Measurements from ENCODE around the gene ATP5F1E. TPM values are rescaled to one million over a fixed set of nuclear protein-coding genes. Genes with fewer than 3 reads are reported as not detected.

ATP5F1E gene
- total RNA-seq, 1 donor from 2014 or later = 81.8 TPM

DNA sequence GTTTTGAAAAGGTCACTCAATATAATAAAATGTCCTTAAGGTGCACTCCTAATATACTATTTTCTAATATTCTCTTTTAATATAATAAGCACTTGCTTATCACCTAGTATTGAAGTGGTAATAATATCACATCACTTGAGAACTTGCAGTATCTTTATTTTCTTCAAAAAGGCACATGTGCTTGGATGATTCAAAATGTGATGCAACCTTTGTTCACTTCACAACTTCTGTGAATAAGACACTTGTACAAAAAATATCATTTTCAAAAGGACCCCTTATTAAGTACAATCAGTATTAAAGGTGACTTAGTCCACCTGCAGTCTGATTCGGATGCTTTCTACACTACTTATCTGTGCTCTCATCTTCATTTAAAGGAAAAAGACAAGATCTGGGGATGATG is 7.1 kb upstream of the ATP5F1E start:
- Mint-ChIP-seq H3K4me1 (ENCODE audit: unreplicated experiment) (peaks cover 21% of the 10 kb centered on the region), H3K27me3 (no peaks in the 10 kb centered on the region), H3K27ac (no peak overlapping the region), H3K36me3 (peaks cover 22% of the 10 kb centered on the region), H3K4me3 (peak overlapping the region; percentile 8), H3K9me3 (no peaks in the 10 kb centered on the region)
- TF ChIP-seq, protein P1, sequence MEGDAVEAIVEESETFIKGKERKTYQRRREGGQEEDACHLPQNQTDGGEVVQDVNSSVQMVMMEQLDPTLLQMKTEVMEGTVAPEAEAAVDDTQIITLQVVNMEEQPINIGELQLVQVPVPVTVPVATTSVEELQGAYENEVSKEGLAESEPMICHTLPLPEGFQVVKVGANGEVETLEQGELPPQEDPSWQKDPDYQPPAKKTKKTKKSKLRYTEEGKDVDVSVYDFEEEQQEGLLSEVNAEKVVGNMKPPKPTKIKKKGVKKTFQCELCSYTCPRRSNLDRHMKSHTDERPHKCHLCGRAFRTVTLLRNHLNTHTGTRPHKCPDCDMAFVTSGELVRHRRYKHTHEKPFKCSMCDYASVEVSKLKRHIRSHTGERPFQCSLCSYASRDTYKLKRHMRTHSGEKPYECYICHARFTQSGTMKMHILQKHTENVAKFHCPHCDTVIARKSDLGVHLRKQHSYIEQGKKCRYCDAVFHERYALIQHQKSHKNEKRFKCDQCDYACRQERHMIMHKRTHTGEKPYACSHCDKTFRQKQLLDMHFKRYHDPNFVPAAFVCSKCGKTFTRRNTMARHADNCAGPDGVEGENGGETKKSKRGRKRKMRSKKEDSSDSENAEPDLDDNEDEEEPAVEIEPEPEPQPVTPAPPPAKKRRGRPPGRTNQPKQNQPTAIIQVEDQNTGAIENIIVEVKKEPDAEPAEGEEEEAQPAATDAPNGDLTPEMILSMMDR (conservative IDR thresholded peaks at IDR 0.05) = no peak
- DNase-seq (ENCODE audit: extremely low spot score, unreplicated experiment) = no peak

DNA sequence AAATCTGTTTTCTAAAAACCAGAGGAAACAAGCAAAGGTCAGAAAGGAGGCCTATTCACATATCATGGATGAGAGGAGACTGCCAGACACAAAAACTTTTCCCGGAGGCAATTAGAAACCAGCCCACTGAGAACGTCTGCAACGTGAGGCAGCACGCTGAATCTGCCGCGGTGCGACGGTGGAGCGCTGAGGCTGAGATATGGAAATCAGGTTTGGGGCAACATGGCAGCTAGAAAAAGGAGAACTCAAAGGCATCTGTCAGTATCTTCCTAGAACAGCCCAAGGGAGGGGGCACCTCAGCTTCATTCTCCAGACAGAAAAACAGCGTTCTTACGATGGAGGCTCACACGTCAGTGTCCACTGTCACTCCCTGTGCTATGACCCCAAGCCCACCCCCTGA is 5.3 kb upstream of the ATP5F1E start:
- H3K9me3 Mint-ChIP-seq = no peaks in the 10 kb centered on the region
- no peak overlapping the region for H3K4me3 Mint-ChIP-seq
- no peak for DNase-seq (ENCODE audit: extremely low spot score, unreplicated experiment)
- peaks cover 19% of the 10 kb centered on the region for H3K4me1 Mint-ChIP-seq (ENCODE audit: unreplicated experiment)
- H3K36me3 Mint-ChIP-seq = peaks cover 22% of the 10 kb centered on the region
- TF ChIP-seq, protein P1 (conservative IDR thresholded peaks at IDR 0.05) = no peak
- no peak overlapping the region for H3K27ac Mint-ChIP-seq
- no peaks in the 10 kb centered on the region for H3K27me3 Mint-ChIP-seq

DNA sequence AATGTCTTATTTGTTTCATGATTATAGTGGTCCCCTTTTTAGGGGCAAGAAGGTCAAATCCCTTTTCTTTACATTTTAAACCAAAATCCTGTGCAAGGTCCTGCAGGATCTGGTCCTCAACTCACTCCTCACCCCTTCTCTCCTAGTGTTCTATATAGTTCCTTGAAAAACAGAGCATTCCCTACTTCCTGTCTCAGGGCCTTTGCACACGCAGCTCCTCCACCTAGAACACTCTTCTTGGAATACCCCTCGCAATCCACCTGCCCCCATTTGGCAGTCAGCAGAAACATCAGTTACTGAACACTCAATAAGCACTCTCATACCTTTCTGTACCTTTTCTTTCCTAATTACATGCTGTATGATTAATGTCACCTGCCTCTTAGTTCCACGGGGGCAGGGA is 3.2 kb upstream of the ATP5F1E start:
- Mint-ChIP-seq H3K27ac (no peak overlapping the region), H3K4me1 (ENCODE audit: unreplicated experiment) (peaks cover 21% of the 10 kb centered on the region), H3K36me3 (peaks cover 16% of the 10 kb centered on the region), H3K9me3 (no peaks in the 10 kb centered on the region), H3K4me3 (peak overlapping the region; percentile 11), H3K27me3 (no peaks in the 10 kb centered on the region)
- DNase-seq (ENCODE audit: extremely low spot score, unreplicated experiment) = no peak
- TF ChIP-seq, protein P1 (conservative IDR thresholded peaks at IDR 0.05) = no peak

DNA sequence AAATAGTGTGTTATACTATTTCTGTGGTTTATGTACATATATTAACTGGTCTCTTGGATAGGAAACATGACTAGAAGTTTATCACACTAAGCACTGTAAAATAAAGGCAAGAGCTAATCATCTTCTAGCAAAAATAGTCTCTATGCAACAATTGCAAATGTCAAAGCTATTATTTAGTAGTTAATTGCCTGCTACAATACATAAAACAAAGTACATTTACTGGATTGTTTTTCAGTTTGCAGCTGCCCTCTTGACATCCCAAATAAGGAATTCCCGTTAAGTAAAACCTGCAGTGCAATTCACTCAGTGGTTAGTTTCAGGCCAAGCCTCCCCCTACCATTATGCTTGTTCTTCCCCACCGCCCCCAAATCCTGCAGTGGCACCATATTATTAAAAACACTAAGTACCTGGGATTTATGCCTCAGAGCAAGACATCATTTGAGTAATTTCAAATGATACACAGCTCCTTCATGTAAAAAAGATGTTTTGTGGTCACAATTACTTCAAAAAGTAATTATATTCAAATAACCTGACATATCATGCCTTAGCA is 1.6 kb upstream of the ATP5F1E start:
- Mint-ChIP-seq H3K27ac (peak overlapping the region; percentile 25), H3K4me1 (ENCODE audit: unreplicated experiment) (peaks cover 30% of the 10 kb centered on the region), H3K36me3 (peaks cover 27% of the 10 kb centered on the region), H3K9me3 (no peaks in the 10 kb centered on the region), H3K4me3 (peak overlapping the region; percentile 65), H3K27me3 (no peaks in the 10 kb centered on the region)
- TF ChIP-seq, protein P1 (conservative IDR thresholded peaks at IDR 0.05) = no peak
- no peak for DNase-seq (ENCODE audit: extremely low spot score, unreplicated experiment)

DNA sequence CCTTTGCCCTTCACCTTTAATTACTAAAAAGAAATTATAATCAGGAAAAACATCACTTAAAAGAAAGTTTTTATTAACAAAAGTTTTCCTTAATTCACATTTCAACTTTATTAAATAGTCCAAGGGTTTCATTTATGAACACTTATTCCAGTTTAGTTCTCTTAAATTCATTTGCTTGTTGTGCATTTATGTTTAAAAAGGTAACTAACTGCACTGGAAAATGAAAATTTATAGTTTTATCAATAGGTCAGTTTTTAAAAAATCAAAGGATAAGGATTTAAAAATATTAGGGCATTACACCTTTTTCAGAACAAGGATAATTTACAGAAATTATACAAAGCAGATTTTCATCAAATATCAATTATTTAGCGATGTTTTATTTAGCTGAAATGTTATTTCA is 958 bp upstream of the ATP5F1E start:
- Mint-ChIP-seq H3K27ac (peak overlapping the region; percentile 96), H3K27me3 (no peaks in the 10 kb centered on the region), H3K4me1 (ENCODE audit: unreplicated experiment) (peaks cover 35% of the 10 kb centered on the region), H3K36me3 (peaks cover 30% of the 10 kb centered on the region), H3K4me3 (peak overlapping the region; percentile 97), H3K9me3 (no peaks in the 10 kb centered on the region)
- TF ChIP-seq, protein P1 (conservative IDR thresholded peaks at IDR 0.05) = no peak
- DNase-seq (ENCODE audit: extremely low spot score, unreplicated experiment) = no peak

DNA sequence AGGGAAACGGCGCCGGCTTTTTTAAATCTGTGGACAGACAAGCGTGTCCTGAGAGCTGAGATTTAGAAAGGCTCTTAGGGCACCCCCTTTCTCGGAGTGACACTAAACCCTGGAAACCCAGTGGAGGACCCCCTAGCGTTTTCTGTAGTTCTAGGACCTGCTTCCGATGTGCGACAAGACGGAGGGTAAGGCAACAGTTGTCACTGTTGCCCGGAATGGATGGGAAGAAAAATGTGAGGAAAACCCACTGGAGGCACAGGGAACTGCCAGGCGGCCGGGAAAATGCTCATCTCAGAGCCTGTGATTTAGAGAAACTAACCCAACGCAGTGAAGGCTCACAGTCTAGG is 551 bp upstream of the ATP5F1E start:
- no peaks in the 10 kb centered on the region for H3K9me3 Mint-ChIP-seq
- DNase-seq (ENCODE audit: extremely low spot score, unreplicated experiment) = no peak
- H3K36me3 Mint-ChIP-seq = peaks cover 30% of the 10 kb centered on the region
- peaks cover 39% of the 10 kb centered on the region for H3K4me1 Mint-ChIP-seq (ENCODE audit: unreplicated experiment)
- H3K27me3 Mint-ChIP-seq = no peaks in the 10 kb centered on the region
- peak overlapping the region; percentile 97 for H3K4me3 Mint-ChIP-seq
- TF ChIP-seq, protein P1 (conservative IDR thresholded peaks at IDR 0.05) = peak; percentile 70
- peak overlapping the region; percentile 96 for H3K27ac Mint-ChIP-seq

Measured in type B pancreatic cell (in vitro differentiated cells).